HepG2 (cell line): ENCODE results near the gene RABL6. TPM values are rescaled to one million over a fixed set of nuclear protein-coding genes. Genes with fewer than 3 reads are reported as not detected.

Source experiments
- FOXO1 ChIP-seq: sonication (generic); formaldehyde crosslinking; IDR thresholded peaks from 2 replicates; pipeline ENCODE4 v1.4.0; 2020; ENCODE audit warnings: missing genetic modification reagents
- KAT8 ChIP-seq: IDR thresholded peaks from 2 replicates; pipeline ENCODE4 v1.6.1; 2016; ENCODE audit warnings: missing genetic modification reagents, missing compliant biosample characterization
- MXD4 ChIP-seq: IDR thresholded peaks from 2 replicates; pipeline ENCODE4 v1.6.1; 2016; ENCODE audit warnings: mild to moderate bottlenecking, missing biosample characterization, missing genetic modification reagents
- SAP130 ChIP-seq: IDR thresholded peaks from 2 replicates; pipeline ENCODE4 v1.6.1; 2016; ENCODE audit warnings: low read depth
- SP2 ChIP-seq: sonication (generic); formaldehyde crosslinking; IDR thresholded peaks from 2 replicates; pipeline ENCODE4 v1.5.1; 2020; ENCODE audit warnings: mild to moderate bottlenecking, missing genetic modification reagents
- ZFX ChIP-seq: sonication (generic); formaldehyde crosslinking; IDR thresholded peaks from 2 replicates; pipeline ENCODE4 v1.4.0; 2020; ENCODE audit warnings: mild to moderate bottlenecking, low read depth, missing genetic modification reagents, moderate library complexity
- ZNF232 ChIP-seq: sonication (generic); formaldehyde crosslinking; IDR thresholded peaks from 2 replicates; pipeline ENCODE4 v1.4.0; 2020; ENCODE audit warnings: missing genetic modification reagents, borderline replicate concordance
- ZNF430 ChIP-seq: sonication (generic); formaldehyde crosslinking; IDR thresholded peaks from 2 replicates; pipeline ENCODE4 v1.9.0; 2021; ENCODE audit warnings: mild to moderate bottlenecking, missing genetic modification reagents
- ZNF572 ChIP-seq: sonication (generic); formaldehyde crosslinking; IDR thresholded peaks from 2 replicates; pipeline ENCODE4 v1.5.1; 2020; ENCODE audit warnings: mild to moderate bottlenecking, missing genetic modification reagents
- ZNF746 ChIP-seq: sonication (generic); formaldehyde crosslinking; IDR thresholded peaks from 2 replicates; pipeline ENCODE4 v1.8.0; 2022; ENCODE audit warnings: mild to moderate bottlenecking, missing genetic modification reagents
- ZNF891 ChIP-seq: sonication (generic); formaldehyde crosslinking; IDR thresholded peaks from 2 replicates; pipeline ENCODE4 v1.5.0; 2020; ENCODE audit warnings: mild to moderate bottlenecking, missing genetic modification reagents
- polyA plus RNA-seq, 8 experiments: library from polyadenylated mRNA; depleted of rRNA in 3 of 8; stranded (reverse) in 7 of 8; unstranded in 1 of 8; fragments of >200 nt; fragmentation: Illumina TruSeq in 4 of 8; extraction: Trizol in 4 of 8; gene quantifications; 2 replicates each; pipeline versions ENCODE4 v1.2.1 to v1.2.3, GENCODE V29; 2011 to 2016; ENCODE audit warnings: low read depth in 4 of 8, missing spikeins in 1 of 8, mixed read lengths in 1 of 8; ENCODE audit not compliant: insufficient read depth in 1 of 8
- total RNA-seq, 5 experiments: library from RNA; depleted of rRNA; stranded (reverse); fragments of >200 nt; fragmentation: Illumina TruSeq; extraction: Trizol; gene quantifications; 2 replicates each; pipeline ENCODE4 v1.2.3, GENCODE V29; 2016; ENCODE audit warnings: low read depth in 1 of 5
- TF ChIP-seq, protein P1 (sequence below): sonication (generic); formaldehyde crosslinking; IDR thresholded peaks from one replicate; pipeline ENCODE4 v1.5.1; 2020; ENCODE audit warnings: mild to moderate bottlenecking, missing genetic modification reagents; ENCODE audit errors: not compliant biosample characterization
- TF ChIP-seq, protein P2 (sequence below): sonication (generic); formaldehyde crosslinking; IDR thresholded peaks from 2 replicates; pipeline ENCODE4 v1.8.1; 2022; ENCODE audit warnings: low read depth, mild to moderate bottlenecking, missing genetic modification reagents
- TF ChIP-seq, protein P3 (sequence below): sonication (generic); formaldehyde crosslinking; IDR thresholded peaks from 2 replicates; pipeline ENCODE4 v1.4.0; 2020; ENCODE audit warnings: missing genetic modification reagents, borderline replicate concordance

RABL6 gene
- total and polyA plus RNA-seq, 2 of the 13 experiments (the other 11 are each of a cell fraction or from before 2014, with no cell fraction given), result 81.5 to 125 TPM

DNA sequence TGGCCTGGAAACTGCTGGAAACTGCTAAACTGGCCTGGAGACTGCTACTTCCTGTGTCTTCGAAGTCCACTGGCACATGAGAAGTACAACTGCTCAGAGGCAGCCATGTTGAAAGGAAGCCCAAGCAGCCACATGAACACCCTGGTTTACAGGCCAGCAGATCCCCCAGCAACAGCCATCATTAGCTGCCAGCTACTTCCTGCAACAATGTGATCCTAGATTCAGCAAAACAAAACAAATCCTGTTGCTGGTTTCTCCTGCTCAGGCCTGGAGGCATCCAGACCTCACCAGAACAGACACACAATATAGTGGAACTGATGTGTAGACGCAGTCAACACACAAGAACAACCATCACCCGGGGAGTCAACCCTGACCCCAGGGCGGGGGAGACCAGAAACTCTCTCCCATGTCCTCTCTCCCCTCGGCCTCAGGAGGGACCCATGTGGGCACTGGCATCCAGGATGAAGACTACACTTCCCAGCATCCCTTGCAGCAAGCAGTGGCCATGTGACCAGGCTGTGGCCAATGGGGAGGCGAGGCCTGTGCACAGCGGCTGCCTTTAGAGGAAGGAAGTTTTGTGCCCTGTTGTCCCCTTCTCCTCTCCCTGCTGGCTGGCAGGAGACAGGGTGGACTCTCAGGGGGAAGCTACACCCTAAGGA lies 34.2 kb upstream of the RABL6 start (continued):
- TF ChIP-seq, protein P1, sequence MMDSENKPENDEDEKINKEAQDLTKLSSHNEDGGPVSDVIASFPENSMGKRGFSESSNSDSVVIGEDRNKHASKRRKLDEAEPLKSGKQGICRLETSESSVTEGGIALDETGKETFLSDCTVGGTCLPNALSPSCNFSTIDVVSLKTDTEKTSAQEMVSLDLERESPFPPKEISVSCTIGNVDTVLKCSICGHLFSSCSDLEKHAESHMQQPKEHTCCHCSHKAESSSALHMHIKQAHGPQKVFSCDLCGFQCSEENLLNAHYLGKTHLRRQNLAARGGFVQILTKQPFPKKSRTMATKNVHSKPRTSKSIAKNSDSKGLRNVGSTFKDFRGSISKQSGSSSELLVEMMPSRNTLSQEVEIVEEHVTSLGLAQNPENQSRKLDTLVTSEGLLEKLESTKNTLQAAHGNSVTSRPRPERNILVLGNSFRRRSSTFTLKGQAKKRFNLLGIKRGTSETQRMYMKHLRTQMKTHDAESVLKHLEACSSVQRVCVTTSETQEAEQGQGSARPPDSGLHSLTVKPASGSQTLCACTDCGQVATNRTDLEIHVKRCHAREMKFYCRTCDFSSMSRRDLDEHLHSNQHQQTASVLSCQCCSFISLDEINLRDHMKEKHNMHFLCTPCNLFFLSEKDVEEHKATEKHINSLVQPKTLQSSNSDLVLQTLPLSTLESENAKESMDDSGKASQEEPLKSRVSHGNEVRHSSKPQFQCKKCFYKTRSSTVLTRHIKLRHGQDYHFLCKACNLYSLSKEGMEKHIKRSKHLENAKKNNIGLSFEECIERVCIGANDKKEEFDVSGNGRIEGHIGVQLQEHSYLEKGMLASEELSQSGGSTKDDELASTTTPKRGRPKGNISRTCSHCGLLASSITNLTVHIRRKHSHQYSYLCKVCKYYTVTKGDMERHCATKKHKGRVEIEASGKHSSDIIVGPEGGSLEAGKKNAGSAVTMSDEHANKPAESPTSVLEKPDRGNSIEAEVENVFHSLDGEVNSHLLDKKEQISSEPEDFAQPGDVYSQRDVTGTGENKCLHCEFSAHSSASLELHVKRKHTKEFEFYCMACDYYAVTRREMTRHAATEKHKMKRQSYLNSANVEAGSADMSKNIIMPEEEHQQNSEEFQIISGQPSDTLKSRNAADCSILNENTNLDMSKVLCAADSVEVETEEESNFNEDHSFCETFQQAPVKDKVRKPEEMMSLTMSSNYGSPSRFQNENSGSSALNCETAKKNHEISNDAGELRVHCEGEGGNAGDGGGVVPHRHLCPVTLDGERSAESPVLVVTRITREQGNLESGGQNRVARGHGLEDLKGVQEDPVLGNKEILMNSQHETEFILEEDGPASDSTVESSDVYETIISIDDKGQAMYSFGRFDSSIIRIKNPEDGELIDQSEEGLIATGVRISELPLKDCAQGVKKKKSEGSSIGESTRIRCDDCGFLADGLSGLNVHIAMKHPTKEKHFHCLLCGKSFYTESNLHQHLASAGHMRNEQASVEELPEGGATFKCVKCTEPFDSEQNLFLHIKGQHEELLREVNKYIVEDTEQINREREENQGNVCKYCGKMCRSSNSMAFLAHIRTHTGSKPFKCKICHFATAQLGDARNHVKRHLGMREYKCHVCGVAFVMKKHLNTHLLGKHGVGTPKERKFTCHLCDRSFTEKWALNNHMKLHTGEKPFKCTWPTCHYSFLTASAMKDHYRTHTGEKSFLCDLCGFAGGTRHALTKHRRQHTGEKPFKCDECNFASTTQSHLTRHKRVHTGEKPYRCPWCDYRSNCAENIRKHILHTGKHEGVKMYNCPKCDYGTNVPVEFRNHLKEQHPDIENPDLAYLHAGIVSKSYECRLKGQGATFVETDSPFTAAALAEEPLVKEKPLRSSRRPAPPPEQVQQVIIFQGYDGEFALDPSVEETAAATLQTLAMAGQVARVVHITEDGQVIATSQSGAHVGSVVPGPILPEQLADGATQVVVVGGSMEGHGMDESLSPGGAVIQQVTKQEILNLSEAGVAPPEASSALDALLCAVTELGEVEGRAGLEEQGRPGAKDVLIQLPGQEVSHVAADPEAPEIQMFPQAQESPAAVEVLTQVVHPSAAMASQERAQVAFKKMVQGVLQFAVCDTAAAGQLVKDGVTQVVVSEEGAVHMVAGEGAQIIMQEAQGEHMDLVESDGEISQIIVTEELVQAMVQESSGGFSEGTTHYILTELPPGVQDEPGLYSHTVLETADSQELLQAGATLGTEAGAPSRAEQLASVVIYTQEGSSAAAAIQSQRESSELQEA (CRISPR knock-in tag), result no peak
- TF ChIP-seq SAP130 (CRISPR knock-in tag), result 0 out of 2 replicates have a peak, but pooled peaks have one; percentile 17
- TF ChIP-seq, protein P2, sequence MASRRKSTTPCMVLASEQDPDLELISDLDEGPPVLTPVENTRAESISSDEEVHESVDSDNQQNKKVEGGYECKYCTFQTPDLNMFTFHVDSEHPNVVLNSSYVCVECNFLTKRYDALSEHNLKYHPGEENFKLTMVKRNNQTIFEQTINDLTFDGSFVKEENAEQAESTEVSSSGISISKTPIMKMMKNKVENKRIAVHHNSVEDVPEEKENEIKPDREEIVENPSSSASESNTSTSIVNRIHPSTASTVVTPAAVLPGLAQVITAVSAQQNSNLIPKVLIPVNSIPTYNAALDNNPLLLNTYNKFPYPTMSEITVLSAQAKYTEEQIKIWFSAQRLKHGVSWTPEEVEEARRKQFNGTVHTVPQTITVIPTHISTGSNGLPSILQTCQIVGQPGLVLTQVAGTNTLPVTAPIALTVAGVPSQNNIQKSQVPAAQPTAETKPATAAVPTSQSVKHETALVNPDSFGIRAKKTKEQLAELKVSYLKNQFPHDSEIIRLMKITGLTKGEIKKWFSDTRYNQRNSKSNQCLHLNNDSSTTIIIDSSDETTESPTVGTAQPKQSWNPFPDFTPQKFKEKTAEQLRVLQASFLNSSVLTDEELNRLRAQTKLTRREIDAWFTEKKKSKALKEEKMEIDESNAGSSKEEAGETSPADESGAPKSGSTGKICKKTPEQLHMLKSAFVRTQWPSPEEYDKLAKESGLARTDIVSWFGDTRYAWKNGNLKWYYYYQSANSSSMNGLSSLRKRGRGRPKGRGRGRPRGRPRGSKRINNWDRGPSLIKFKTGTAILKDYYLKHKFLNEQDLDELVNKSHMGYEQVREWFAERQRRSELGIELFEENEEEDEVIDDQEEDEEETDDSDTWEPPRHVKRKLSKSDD (CRISPR knock-in tag), result no peak
- TF ChIP-seq ZNF430 (CRISPR knock-in tag), result no peak
- TF ChIP-seq MXD4 (CRISPR knock-in tag), result no peak
- no peak for TF ChIP-seq KAT8
- no peak for TF ChIP-seq ZNF891 (CRISPR knock-in tag)
- no peak for TF ChIP-seq ZNF232 (CRISPR knock-in tag)
- TF ChIP-seq ZFX (CRISPR knock-in tag), result peak; percentile 78
- TF ChIP-seq, protein P3, sequence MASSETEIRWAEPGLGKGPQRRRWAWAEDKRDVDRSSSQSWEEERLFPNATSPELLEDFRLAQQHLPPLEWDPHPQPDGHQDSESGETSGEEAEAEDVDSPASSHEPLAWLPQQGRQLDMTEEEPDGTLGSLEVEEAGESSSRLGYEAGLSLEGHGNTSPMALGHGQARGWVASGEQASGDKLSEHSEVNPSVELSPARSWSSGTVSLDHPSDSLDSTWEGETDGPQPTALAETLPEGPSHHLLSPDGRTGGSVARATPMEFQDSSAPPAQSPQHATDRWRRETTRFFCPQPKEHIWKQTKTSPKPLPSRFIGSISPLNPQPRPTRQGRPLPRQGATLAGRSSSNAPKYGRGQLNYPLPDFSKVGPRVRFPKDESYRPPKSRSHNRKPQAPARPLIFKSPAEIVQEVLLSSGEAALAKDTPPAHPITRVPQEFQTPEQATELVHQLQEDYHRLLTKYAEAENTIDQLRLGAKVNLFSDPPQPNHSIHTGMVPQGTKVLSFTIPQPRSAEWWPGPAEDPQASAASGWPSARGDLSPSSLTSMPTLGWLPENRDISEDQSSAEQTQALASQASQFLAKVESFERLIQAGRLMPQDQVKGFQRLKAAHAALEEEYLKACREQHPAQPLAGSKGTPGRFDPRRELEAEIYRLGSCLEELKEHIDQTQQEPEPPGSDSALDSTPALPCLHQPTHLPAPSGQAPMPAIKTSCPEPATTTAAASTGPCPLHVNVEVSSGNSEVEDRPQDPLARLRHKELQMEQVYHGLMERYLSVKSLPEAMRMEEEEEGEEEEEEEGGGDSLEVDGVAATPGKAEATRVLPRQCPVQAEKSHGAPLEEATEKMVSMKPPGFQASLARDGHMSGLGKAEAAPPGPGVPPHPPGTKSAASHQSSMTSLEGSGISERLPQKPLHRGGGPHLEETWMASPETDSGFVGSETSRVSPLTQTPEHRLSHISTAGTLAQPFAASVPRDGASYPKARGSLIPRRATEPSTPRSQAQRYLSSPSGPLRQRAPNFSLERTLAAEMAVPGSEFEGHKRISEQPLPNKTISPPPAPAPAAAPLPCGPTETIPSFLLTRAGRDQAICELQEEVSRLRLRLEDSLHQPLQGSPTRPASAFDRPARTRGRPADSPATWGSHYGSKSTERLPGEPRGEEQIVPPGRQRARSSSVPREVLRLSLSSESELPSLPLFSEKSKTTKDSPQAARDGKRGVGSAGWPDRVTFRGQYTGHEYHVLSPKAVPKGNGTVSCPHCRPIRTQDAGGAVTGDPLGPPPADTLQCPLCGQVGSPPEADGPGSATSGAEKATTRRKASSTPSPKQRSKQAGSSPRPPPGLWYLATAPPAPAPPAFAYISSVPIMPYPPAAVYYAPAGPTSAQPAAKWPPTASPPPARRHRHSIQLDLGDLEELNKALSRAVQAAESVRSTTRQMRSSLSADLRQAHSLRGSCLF (CRISPR knock-in tag), result no peak
- no peak for TF ChIP-seq ZNF572
- no peak for TF ChIP-seq SP2
- TF ChIP-seq FOXO1 (CRISPR knock-in tag), result no peak
- TF ChIP-seq ZNF746 (CRISPR knock-in tag), result no peak
